Measurements from ENCODE around the gene TENT5C.

Gene TENT5C

DNA sequence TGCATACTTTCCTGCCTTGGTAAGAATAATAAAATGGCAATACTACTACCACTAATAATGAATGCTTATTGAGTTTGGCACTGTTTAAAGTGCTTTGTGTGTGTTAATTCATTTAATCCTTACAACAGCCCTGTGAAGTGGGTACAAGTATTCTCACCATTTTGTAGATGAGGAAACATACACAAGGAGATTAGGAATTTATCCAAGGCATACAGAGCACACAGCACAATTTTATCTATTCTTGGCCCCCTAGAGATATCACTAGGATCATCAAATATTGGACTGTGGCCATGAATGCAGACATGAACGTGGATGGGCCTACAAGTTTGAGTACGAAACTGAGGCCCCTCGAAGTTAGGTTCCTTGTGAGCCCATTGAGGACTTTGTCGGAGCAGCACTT lies 39.5 kb downstream of the TENT5C start:
- no peak overlapping the region for H3K4me3 ChIP-seq (ENCODE audit: low read length)
- no peak overlapping the region for H3K9ac ChIP-seq (ENCODE audit: low read depth, low read length)
- H3K9me3 ChIP-seq (ENCODE audit: insufficient read depth, low read depth, low read length): no peaks in the 10 kb centered on the region
- H3K27me3 ChIP-seq (ENCODE audit: insufficient read depth, low read length): no peaks in the 10 kb centered on the region
- H3K36me3 ChIP-seq (ENCODE audit: insufficient read depth, low read depth, low read length): no peaks in the 10 kb centered on the region
- H3K4me1 ChIP-seq (ENCODE audit: insufficient read depth, low read length): no peaks in the 10 kb centered on the region; the same call in 1 of the 2 replicates
- no peak overlapping the region for H3K27ac ChIP-seq (ENCODE audit: low read length)

DNA sequence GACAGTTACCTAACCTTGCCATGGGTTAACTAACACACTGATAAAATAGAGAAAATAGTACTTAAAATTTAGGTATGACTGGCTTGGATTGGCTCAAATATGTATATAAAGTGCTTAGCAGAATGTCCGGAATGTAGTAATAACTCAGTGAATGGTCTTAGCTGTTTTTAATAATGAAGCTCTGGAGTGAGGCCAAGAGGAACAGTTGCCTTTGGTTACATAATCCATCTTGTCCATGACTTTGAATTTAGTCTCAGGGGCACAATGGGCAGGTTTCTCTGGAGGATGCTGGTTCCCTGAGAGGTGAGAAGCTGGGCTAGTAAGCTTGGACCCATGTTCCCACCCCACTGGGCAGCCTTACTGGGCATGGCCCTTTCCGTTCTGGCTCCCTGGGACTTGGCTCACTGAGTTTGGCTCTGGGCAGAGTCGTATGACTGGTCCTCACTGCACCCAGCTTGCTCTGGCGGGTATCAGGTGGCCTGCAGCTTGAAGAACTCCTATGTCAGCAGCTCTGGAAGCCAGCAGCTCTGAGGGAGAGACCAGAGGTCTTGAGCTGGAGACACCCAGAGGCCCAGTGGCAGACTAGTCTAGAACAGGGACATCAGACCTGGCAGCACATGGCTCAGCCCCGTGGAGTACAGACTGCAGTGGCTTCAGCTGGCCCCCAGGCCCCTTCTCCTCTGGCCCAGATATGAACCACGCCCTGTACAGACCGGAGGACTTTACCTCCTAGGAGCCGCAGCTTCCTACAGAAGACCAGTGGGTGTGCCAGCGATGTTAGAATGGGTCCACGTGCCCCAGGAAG lies 40.4 kb downstream of the TENT5C start:
- Histone ChIP-seq H3K4me3 (ENCODE audit: low read length) (no peak overlapping the region), H3K9ac (ENCODE audit: low read depth, low read length) (no peak overlapping the region), H3K36me3 (ENCODE audit: insufficient read depth, low read depth, low read length) (no peaks in the 10 kb centered on the region), H3K4me1 (ENCODE audit: insufficient read depth, low read length) (no peaks in the 10 kb centered on the region; the same call in 1 of the 2 replicates), H3K9me3 (ENCODE audit: insufficient read depth, low read depth, low read length) (no peaks in the 10 kb centered on the region), H3K27ac (ENCODE audit: low read length) (no peak overlapping the region), H3K27me3 (ENCODE audit: insufficient read depth, low read length) (no peaks in the 10 kb centered on the region)

DNA sequence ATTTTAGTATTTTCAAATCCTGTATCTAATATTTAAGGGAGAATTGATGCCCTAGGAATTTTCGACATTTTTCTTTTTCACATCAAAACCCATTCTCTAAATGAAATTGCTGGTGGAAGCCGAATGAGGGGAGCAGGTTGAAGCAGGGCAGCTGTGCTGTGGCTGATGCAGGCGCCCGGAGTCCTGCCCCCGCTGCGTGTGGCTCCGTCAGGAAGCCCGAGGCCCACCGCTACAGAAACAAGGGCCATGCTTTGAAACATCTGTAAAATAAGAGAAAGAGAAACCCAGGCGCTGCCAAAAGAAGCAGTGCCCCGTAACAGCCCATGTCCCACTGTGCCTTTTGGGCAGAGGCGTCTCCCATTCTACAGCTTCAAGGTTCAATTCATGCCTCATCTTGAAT lies 41.1 kb downstream of the TENT5C start:
- H3K9ac ChIP-seq (ENCODE audit: low read depth, low read length): no peak overlapping the region
- no peaks in the 10 kb centered on the region for H3K36me3 ChIP-seq (ENCODE audit: insufficient read depth, low read depth, low read length)
- no peaks in the 10 kb centered on the region for H3K27me3 ChIP-seq (ENCODE audit: insufficient read depth, low read length)
- no peaks in the 10 kb centered on the region for H3K9me3 ChIP-seq (ENCODE audit: insufficient read depth, low read depth, low read length)
- H3K4me3 ChIP-seq (ENCODE audit: low read length): no peak overlapping the region
- no peak overlapping the region for H3K27ac ChIP-seq (ENCODE audit: low read length)
- no peaks in the 10 kb centered on the region; the same call in 1 of the 2 replicates for H3K4me1 ChIP-seq (ENCODE audit: insufficient read depth, low read length)

DNA sequence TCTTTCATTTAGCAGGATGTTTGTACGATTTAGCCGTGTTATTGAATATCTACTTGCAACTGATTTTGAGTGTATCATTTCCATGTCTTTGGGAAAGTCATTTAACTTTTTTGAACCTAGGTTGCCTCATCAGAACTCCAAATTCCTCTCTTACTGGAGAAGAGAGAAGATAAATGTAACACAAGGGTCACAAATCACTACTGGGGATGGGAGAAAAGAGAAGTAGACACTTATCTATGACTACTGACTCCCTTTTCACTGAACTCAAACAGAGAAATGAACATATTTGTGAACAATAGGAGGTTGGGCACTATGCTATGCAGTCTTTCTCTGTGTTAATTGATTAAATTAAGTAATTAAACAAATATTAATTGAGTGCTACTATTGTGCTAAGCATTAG lies 42.2 kb downstream of the TENT5C start:
- Histone ChIP-seq H3K27me3 (ENCODE audit: insufficient read depth, low read length) (no peaks in the 10 kb centered on the region), H3K4me3 (ENCODE audit: low read length) (no peak overlapping the region), H3K9me3 (ENCODE audit: insufficient read depth, low read depth, low read length) (no peaks in the 10 kb centered on the region), H3K4me1 (ENCODE audit: insufficient read depth, low read length) (no peaks in the 10 kb centered on the region; the same call in 1 of the 2 replicates), H3K9ac (ENCODE audit: low read depth, low read length) (no peak overlapping the region), H3K27ac (ENCODE audit: low read length) (no peak overlapping the region), H3K36me3 (ENCODE audit: insufficient read depth, low read depth, low read length) (no peaks in the 10 kb centered on the region)

DNA sequence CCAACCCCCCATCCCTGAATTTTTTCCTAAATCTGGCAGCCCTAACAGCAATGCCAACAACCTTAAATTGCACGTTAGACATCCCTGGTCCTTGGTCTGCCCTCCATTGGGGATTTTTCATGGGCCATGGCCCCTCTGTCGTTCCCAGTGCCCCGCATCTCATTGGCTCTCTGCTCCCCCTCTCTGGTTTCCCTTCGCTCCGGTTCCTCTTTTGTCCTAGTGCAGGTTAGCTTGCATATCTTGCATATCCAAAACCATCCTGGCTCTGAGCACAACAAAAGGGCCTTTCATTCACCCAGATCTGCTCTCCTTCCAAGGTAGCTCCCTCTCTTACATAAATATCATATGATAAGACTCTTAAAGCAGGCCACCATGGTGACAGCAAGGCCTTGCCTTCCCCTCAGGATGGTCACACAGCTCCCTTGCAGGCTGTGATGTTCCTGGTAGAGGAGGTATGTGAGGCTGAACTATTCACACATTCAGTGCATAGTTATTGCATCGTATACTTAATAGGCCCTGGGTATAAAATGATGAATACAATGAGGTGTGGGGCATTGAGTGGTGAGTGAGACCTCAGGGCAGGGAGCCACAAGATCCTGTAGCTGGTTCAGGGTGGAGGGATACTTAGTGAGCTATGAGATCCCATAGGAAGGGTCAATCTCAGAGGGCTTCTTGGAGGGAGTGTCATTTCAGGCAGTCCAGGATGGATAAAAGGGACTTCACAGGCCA lies 45.2 kb downstream of the TENT5C start:
- H3K27ac ChIP-seq (ENCODE audit: low read length): no peak overlapping the region
- no peaks in the 10 kb centered on the region for H3K27me3 ChIP-seq (ENCODE audit: insufficient read depth, low read length)
- H3K4me1 ChIP-seq (ENCODE audit: insufficient read depth, low read length): no peaks in the 10 kb centered on the region; the same call in 1 of the 2 replicates
- no peaks in the 10 kb centered on the region for H3K36me3 ChIP-seq (ENCODE audit: insufficient read depth, low read depth, low read length)
- H3K9me3 ChIP-seq (ENCODE audit: insufficient read depth, low read depth, low read length): no peaks in the 10 kb centered on the region
- H3K9ac ChIP-seq (ENCODE audit: low read depth, low read length): no peak overlapping the region
- H3K4me3 ChIP-seq (ENCODE audit: low read length): no peak overlapping the region

DNA sequence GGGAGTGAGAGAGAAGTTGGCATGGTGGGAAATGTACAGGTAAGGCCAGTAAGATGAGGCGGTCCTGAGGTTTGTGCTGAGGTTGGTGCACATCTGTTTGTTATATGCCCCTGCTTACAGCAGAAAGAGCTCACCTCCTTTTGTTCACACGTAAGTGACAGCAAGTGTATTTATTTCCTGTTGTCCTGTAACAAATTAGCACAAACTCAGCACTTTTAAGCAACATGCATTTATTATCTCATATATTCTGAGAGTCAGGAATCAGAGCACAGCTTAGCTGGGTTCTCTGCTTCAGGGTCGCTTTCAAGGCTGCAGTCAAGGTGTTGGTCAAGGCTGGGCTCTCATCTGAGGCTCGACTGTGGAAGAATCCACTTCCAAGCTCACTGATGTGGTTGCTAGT lies 45.8 kb downstream of the TENT5C start:
- Histone ChIP-seq H3K9ac (ENCODE audit: low read depth, low read length) (no peak overlapping the region), H3K27ac (ENCODE audit: low read length) (no peak overlapping the region), H3K9me3 (ENCODE audit: insufficient read depth, low read depth, low read length) (no peaks in the 10 kb centered on the region), H3K4me3 (ENCODE audit: low read length) (no peak overlapping the region), H3K27me3 (ENCODE audit: insufficient read depth, low read length) (no peaks in the 10 kb centered on the region), H3K4me1 (ENCODE audit: insufficient read depth, low read length) (no peaks in the 10 kb centered on the region; the same call in 1 of the 2 replicates), H3K36me3 (ENCODE audit: insufficient read depth, low read depth, low read length) (no peaks in the 10 kb centered on the region)

DNA sequence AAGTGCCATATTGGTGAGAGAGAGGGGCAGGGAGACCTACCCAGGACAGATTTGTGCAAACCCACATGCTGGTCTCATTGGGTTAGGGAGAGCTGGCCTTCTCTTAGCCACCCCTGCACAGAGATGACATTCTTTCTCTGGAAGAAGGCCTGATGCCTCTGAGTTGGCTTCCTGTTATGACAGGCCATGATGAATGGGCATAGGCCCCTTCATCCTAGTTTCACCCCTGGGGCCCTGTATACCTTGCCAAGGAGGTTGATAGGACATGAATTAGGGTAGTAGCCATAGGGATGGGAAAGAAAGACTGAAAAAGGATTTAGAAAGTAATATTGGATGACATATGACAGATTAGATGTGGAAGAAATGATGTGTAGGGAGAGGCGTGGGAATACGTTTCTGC lies 46.6 kb downstream of the TENT5C start:
- H3K9ac ChIP-seq (ENCODE audit: low read depth, low read length): no peak overlapping the region
- peaks cover 2% of the 10 kb centered on the region for H3K4me1 ChIP-seq (ENCODE audit: insufficient read depth, low read length)
- no peak overlapping the region for H3K4me3 ChIP-seq (ENCODE audit: low read length)
- H3K36me3 ChIP-seq (ENCODE audit: insufficient read depth, low read depth, low read length): no peaks in the 10 kb centered on the region
- H3K27ac ChIP-seq (ENCODE audit: low read length): no peak overlapping the region
- H3K27me3 ChIP-seq (ENCODE audit: insufficient read depth, low read length): no peaks in the 10 kb centered on the region
- no peaks in the 10 kb centered on the region for H3K9me3 ChIP-seq (ENCODE audit: insufficient read depth, low read depth, low read length)

DNA sequence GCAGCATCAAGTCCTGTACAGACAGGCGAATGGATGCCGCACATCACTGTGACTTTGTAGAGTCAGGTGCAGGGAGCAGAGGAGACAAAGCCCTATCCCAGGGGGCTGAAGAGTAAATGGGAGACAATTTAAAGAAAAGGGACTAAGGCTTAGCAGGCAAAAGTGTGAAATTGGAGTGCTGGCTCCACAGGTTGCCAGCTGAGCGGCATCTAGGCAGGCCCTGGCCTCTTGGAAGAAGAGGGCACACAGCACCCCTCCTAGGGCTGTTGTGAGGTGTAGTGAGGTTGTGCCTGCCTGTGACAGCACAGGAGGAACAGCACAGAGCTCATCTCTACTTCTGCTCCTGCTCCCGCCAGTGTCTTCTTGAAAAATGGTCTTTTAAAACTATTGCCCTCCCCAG lies 47.3 kb downstream of the TENT5C start:
- no peak overlapping the region for H3K9ac ChIP-seq (ENCODE audit: low read depth, low read length)
- H3K36me3 ChIP-seq (ENCODE audit: insufficient read depth, low read depth, low read length): no peaks in the 10 kb centered on the region
- H3K9me3 ChIP-seq (ENCODE audit: insufficient read depth, low read depth, low read length): no peaks in the 10 kb centered on the region
- no peaks in the 10 kb centered on the region for H3K27me3 ChIP-seq (ENCODE audit: insufficient read depth, low read length)
- peaks cover 3% of the 10 kb centered on the region for H3K4me1 ChIP-seq (ENCODE audit: insufficient read depth, low read length)
- H3K4me3 ChIP-seq (ENCODE audit: low read length): no peak overlapping the region
- no peak overlapping the region for H3K27ac ChIP-seq (ENCODE audit: low read length)

DNA sequence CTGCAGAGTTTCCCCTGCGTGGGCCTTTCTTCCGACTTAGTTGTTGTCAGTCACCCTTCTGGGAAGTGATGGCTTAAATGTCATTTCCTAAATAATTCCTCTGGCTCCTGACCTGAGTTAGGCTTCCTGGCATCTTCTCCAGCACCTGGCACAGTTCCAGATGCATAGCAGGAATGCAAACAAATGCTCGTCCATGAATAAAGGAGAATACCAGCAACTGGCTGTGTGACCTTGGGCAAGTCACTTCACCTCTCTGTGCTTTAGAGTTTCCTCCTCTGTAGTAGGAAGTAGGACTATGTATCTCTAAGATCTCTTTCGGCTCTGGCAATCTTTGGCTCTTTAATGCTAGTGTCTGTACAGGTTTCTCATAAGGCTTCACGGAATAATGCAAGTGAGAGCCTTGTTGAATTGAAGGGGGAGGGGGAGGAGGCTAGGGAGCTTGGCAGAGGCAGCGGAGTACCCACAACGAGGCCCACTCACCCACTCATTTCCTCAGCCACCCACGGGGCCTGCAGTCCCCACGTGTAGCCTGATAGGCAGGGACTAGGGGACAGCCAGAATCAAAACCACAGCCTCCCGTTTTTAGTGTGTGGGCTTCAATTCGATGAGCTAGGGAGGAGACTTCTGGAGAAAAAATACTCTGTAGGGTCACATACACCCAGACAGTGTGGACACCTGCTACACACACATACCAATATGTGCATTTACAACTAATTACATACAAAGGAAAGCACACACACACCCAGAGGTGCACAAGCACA lies 48.1 kb downstream of the TENT5C start:
- no peaks in the 10 kb centered on the region for H3K9me3 ChIP-seq (ENCODE audit: insufficient read depth, low read depth, low read length)
- H3K4me3 ChIP-seq (ENCODE audit: low read length): no peak overlapping the region
- H3K4me1 ChIP-seq (ENCODE audit: insufficient read depth, low read length): peaks cover 3% of the 10 kb centered on the region
- no peaks in the 10 kb centered on the region for H3K36me3 ChIP-seq (ENCODE audit: insufficient read depth, low read depth, low read length)
- H3K27ac ChIP-seq (ENCODE audit: low read length): no peak overlapping the region
- H3K9ac ChIP-seq (ENCODE audit: low read depth, low read length): no peak overlapping the region
- H3K27me3 ChIP-seq (ENCODE audit: insufficient read depth, low read length): no peaks in the 10 kb centered on the region

DNA sequence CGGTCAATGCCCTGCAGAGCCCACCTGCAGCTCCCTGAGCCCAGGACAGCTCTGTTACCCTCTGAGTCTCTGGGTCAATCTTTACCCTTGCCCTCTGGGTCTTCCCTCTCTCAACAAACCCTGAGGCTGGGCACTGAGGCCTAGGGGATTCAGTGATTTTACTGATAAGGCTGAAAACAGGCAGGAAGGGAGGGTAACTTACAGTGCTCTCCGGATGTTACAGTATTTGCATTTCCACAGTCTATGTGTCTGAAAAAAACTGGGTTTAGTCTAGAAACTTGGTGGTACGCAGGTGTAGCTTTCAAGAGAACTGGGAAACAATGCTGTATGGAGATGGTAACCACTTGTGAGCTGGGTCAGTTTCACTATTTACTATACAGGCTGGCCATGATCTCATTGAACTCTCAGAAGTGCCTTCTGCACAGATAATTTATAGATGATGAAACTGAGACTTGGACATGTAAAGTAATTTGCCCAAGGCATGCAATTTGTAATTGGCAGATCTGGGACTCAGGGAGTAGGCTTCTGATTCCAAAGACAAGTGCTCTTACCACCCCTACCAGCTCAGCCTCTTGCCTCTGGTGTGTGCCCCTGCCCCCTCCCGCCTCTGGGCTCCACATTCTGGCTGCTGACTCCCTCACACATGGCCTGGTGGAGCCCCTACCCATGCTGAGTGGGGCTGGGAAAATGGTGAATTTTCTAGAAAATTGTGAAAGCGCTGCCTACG lies 48.8 kb downstream of the TENT5C start:
- peaks cover 3% of the 10 kb centered on the region for H3K4me1 ChIP-seq (ENCODE audit: insufficient read depth, low read length)
- no peak overlapping the region for H3K9ac ChIP-seq (ENCODE audit: low read depth, low read length)
- no peaks in the 10 kb centered on the region for H3K36me3 ChIP-seq (ENCODE audit: insufficient read depth, low read depth, low read length)
- no peak overlapping the region for H3K27ac ChIP-seq (ENCODE audit: low read length)
- no peak overlapping the region for H3K4me3 ChIP-seq (ENCODE audit: low read length)
- no peaks in the 10 kb centered on the region for H3K9me3 ChIP-seq (ENCODE audit: insufficient read depth, low read depth, low read length)
- H3K27me3 ChIP-seq (ENCODE audit: insufficient read depth, low read length): no peaks in the 10 kb centered on the region

DNA sequence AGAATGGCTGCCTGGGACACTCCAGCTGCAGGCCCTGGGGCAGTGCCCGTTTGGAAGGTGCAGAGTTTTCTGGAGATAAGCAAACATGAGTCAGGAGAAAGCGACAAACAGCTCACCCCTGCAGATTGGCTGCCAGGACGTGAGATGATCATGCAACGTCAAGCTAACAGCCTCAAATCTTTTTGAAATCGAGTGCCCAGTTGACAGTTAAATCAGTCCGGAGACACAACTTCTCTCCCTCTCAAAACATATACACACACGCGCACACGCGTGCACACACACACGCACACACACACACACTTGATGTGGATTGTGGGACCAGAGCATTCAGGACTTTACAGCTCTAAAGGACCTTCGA lies 49.4 kb downstream of the TENT5C start:
- Histone ChIP-seq H3K9ac (ENCODE audit: low read depth, low read length) (no peak overlapping the region), H3K36me3 (ENCODE audit: insufficient read depth, low read depth, low read length) (no peaks in the 10 kb centered on the region), H3K27ac (ENCODE audit: low read length) (no peak overlapping the region), H3K4me1 (ENCODE audit: insufficient read depth, low read length) (peaks cover 3% of the 10 kb centered on the region), H3K4me3 (ENCODE audit: low read length) (no peak overlapping the region), H3K27me3 (ENCODE audit: insufficient read depth, low read length) (no peaks in the 10 kb centered on the region), H3K9me3 (ENCODE audit: insufficient read depth, low read depth, low read length) (no peaks in the 10 kb centered on the region)
